BJ (cell line): ENCODE data around the gene API5. TPM values are rescaled to one million over a fixed set of nuclear protein-coding genes. Genes with fewer than 3 reads are reported as not detected.

Source experiments
- CTCF ChIA-PET: fragments of 350-600 bp; formaldehyde crosslinking; extraction: SDS; loops from one replicate; lab custom pipeline; 2021; ENCODE audit warnings: antibody characterized with exemption, inconsistent platforms; lab: Yijun Ruan, JAX
- POLR2A ChIA-PET: fragments of 300-600 bp; sonication (Branson Sonifier 250); formaldehyde crosslinking; extraction: SDS; loops from one replicate; lab custom pipeline; 2021; ENCODE audit warnings: antibody characterized with exemption; lab: Charles Lee
- DNase-seq: peaks from one replicate; pipeline ENCODE4 v3.0.0-alpha.2; 2011; ENCODE audit warnings: low read depth
- H3K27me3 ChIP-seq: 2 replicates; pipeline ENCODE4 v1.6.0; 2011; ENCODE audit warnings: low read length; ENCODE audit not compliant: control insufficient read depth, insufficient read depth
- H3K36me3 ChIP-seq: 2 replicates; pipeline ENCODE4 v1.5.1; 2011; ENCODE audit warnings: low read length; ENCODE audit not compliant: control insufficient read depth, insufficient read depth
- H3K4me3 ChIP-seq: 2 replicates; pipeline ENCODE4 v1.5.1; 2011; ENCODE audit warnings: low read depth, mild to moderate bottlenecking, control low read depth, low read length
- polyA plus RNA-seq: library from polyadenylated mRNA; depleted of rRNA; stranded (reverse); fragments of >200 nt; gene quantifications from 2 replicates; pipeline ENCODE4 v1.2.3, GENCODE V29; 2011
- TF ChIP-seq, protein P1 (sequence below): IDR thresholded peaks from 2 replicates; pipeline ENCODE4 v1.5.1; 2011; ENCODE audit warnings: low read depth, mild to moderate bottlenecking, control low read depth, inconsistent platforms, low read length, moderate library complexity; ENCODE audit not compliant: insufficient read depth

The API5 gene
- polyA plus RNA-seq, 1 experiment = 29.3 TPM

DNA sequence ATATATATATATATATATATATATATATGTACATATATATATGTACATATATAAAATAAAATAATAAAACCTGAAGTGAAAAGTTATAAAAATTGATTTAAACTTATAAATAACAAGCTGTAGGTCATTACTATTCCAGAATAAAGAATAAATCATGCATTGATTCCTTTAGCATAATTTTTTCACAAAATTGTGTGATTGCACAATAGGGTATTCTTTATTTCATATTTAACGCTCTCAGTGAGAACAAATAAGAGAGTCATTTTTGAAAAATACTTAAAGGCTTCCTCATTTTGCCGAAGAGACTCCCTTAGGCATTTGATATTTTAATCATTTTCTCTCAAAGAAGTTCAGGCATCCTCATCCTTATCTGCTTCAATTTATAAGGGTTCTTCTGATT is 41.3 kb upstream of the API5 start:
- H3K27me3 ChIP-seq = no peaks in the 10 kb centered on the region
- H3K36me3 ChIP-seq = no peaks in the 10 kb centered on the region
- no peak overlapping the region for H3K4me3 ChIP-seq
- no peak for DNase-seq
- TF ChIP-seq, protein P1, sequence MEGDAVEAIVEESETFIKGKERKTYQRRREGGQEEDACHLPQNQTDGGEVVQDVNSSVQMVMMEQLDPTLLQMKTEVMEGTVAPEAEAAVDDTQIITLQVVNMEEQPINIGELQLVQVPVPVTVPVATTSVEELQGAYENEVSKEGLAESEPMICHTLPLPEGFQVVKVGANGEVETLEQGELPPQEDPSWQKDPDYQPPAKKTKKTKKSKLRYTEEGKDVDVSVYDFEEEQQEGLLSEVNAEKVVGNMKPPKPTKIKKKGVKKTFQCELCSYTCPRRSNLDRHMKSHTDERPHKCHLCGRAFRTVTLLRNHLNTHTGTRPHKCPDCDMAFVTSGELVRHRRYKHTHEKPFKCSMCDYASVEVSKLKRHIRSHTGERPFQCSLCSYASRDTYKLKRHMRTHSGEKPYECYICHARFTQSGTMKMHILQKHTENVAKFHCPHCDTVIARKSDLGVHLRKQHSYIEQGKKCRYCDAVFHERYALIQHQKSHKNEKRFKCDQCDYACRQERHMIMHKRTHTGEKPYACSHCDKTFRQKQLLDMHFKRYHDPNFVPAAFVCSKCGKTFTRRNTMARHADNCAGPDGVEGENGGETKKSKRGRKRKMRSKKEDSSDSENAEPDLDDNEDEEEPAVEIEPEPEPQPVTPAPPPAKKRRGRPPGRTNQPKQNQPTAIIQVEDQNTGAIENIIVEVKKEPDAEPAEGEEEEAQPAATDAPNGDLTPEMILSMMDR = no peak
- ChIA-PET POLR2A (no interaction called here), CTCF (interaction anchor here (1.1 to 2.3 kb wide), 3 partner anchors 8 to 14 kb away, joined by 3 to 8 read pairs (median 7); no protein-coding TSS in a partner anchor)

DNA sequence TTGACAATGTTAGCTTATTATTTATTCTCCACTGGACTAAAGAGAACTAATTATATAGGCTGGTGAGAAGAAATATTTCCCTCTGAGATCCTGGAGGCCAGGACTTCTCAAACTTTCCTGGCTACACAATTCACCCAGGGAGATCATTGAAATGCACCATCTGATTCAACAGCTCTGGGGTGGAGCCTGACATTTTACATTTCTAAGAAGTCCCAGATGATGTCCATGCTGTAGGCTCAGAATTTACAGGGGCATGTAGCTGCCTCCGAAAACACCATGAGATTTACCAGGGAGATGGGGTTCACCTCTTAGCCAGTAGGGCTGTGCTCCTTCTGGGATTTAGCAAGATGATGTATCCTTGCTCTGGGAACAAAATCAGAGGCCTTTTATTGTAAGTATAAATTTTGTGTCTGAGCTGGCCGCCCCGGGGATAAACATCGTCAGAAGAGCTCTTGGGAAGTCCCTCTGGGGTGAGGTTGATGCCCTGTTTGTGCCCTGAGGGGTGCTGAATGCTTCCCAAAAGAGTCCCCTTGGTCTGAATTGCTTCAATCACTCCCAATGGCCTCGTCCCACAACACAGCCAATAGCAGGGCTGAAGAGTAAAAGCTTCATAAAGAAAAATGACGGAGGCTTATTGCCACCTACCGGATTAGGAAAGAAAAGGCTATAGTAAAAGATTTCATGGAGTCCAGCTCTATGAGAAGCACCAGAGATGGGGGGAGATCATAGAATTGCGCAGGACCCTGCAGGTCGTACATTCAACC is 33.4 kb upstream of the API5 start:
- TF ChIP-seq, protein P1 = peak; percentile 38
- no peaks in the 10 kb centered on the region; the same call in 1 of the 2 replicates for H3K27me3 ChIP-seq
- no peaks in the 10 kb centered on the region for H3K36me3 ChIP-seq
- CTCF ChIA-PET = interaction anchor here (0.6 to 2.0 kb wide), 9 partner anchors 9 to 510 kb away, joined by 3 to 8 read pairs (median 4); no protein-coding TSS in a partner anchor
- no peak for DNase-seq
- no peak overlapping the region for H3K4me3 ChIP-seq
- POLR2A ChIA-PET = no interaction called here

DNA sequence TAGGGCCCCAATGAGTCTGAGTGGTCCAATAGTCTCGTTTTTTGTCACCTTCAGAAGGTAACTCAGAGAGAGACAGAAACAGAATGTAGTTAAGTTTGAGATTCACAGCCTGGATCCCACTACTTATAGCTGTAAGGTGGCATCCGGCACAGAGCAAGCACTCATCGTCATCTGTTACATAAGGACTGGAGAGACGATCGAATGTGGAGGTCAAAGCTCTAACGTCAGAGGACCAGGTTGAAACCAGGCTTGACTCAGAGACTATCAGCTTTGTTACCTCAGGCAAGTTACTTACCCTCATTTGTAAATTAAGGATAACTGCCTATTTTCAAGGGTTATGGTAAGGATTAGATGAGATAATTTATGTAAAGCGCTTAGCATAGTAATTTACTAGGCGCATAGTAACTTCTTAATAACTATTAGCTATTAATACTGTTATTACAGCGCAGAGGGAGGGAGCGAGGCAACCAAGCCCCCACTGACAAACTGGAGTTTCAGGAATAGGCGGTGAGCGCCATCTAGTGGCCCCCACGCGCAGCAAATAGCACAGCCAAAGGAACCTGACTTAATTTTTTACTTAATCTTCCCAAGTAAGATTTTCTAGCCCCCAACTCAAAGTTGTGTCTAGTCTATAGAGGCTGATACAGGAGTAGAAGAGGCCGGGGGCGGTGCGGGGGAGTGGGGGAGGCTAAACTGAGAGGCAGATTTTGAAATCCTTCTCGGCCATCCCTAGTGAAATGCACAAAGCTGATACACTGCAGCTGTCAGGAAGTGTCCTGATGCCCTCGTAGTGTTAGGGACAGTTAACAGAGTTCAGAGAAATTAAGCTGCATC is 29.0 kb upstream of the API5 start:
- no peak for DNase-seq
- no peak overlapping the region for H3K4me3 ChIP-seq
- no peaks in the 10 kb centered on the region for H3K36me3 ChIP-seq
- H3K27me3 ChIP-seq = no peaks in the 10 kb centered on the region
- TF ChIP-seq, protein P1 = peak; percentile 88
- ChIA-PET POLR2A (no interaction called here), CTCF (interaction anchor here (0.6 to 4.0 kb wide), 26 partner anchors 9 to 1824 kb away, joined by 3 to 26 read pairs (median 5); no protein-coding TSS in a partner anchor)

DNA sequence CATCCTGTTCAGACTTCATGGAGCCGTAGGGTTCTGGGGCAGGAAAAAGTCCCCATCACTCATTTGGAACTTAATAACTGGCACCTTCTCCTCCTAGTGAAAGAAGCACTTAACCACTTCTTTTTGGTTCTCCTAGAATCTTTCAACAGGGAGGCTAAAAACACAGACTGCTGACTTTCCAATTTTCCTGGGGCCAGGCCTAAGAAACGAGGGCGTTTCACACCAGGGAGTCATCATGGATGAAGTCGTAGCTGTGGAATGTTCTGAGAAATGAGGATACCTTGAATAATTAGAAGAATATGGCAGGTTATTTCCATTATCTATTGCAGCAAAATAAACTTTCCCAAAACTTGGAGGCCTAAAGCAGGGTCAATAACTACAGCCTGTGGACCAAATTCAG is 26.0 kb upstream of the API5 start:
- Histone ChIP-seq H3K27me3 (no peaks in the 10 kb centered on the region), H3K36me3 (no peaks in the 10 kb centered on the region), H3K4me3 (no peak overlapping the region)
- no peak for DNase-seq
- TF ChIP-seq, protein P1 = no peak
- ChIA-PET POLR2A (no interaction called here), CTCF (interaction anchor here (0.9 kb wide), 1 partner anchor 9 kb away, joined by 3 read pairs; no protein-coding TSS in a partner anchor)

DNA sequence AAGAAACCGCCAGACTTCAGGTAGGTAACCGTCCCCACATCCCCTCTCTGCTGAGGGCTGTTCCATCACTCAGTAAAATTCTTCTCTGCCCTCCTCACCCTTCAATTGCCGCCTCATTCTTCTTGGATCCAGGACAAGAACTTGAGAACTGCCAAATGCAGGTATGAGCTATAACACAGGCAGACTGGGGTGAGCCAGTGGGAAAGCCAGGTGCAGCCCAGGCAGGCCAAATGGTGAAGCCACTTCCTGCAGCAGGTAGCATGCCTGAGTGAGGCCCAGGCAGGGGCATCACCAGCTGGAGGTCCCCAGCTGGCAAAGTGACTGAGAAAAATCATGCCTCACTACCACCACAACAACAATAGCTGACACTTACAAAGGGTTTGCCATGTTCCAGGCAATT is 22.4 kb upstream of the API5 start:
- Histone ChIP-seq H3K4me3 (no peak overlapping the region), H3K36me3 (no peaks in the 10 kb centered on the region), H3K27me3 (no peaks in the 10 kb centered on the region)
- TF ChIP-seq, protein P1 = no peak
- POLR2A ChIA-PET = no interaction called here
- no peak for DNase-seq
- CTCF ChIA-PET = no interaction called here
